Lower lobe of right lung (tissue), 2 donors: ENCODE data around the gene FAM107A. TPM values are rescaled to one million over a fixed set of nuclear protein-coding genes. Genes with fewer than 3 reads are reported as not detected.

ENCODE experiments used
- ATAC-seq, 2 donors: fragments of 200-7000 bp; cut with Tn5 transposase; one replicate each; pipeline ENCODE4 v1.9.1; 2020 to 2022; ENCODE audit warnings: mild to moderate bottlenecking in 2 of 2, moderate library complexity in 2 of 2
- DNase-seq: peaks from one replicate; pipeline ENCODE4 v3.0.0-alpha.2; 2020
- H3K27ac ChIP-seq: fragments of 200-600 bp; one replicate; pipeline ENCODE4 v1.8.0; 2022
- H3K27me3 ChIP-seq: fragments of 200-600 bp; one replicate; pipeline ENCODE4 v1.8.0; 2022; ENCODE audit warnings: low read depth
- H3K36me3 ChIP-seq: fragments of 200-600 bp; one replicate; pipeline ENCODE4 v1.8.0; 2022; ENCODE audit warnings: mild to moderate bottlenecking
- H3K4me1 ChIP-seq: fragments of 200-600 bp; one replicate; pipeline ENCODE4 v1.8.0; 2022
- H3K4me3 ChIP-seq: fragments of 200-600 bp; one replicate; pipeline ENCODE4 v1.8.0; 2022; ENCODE audit warnings: mild to moderate bottlenecking
- H3K9me3 ChIP-seq: fragments of 200-600 bp; one replicate; pipeline ENCODE4 v1.8.0; 2022
- CTCF ChIP-seq: fragments of 200-600 bp; IDR thresholded peaks from one replicate; pipeline ENCODE4 v1.8.0; 2022; ENCODE audit warnings: antibody characterized with exemption, mild to moderate bottlenecking
- intact Hi-C: fragments of 100-400 bp; cut with DNase I; formaldehyde crosslinking; loops from one replicate; pipeline ENCODE4 v1.11.0; 2022
- total RNA-seq: library from RNA; stranded (reverse); fragmentation: NEBNext Ultra II Directional; extraction: Animal tissue kit (Norgen Biotek cat#: 25700); gene quantifications from one replicate; pipeline ENCODE4 v1.2.1, GENCODE V29; 2021
- donor health status: DM: no; HTN: yes; CAD: no; lungs with severe emphysema.

The FAM107A gene
- total RNA-seq, 1 donor from 2014 or later, result 74.5 TPM

- Histone ChIP-seq H3K9me3 (no peaks in the 10 kb centered on the region), H3K27ac (no peak overlapping the region), H3K4me3 (no peak overlapping the region), H3K4me1 (no peaks in the 10 kb centered on the region), H3K27me3 (no peaks in the 10 kb centered on the region), H3K36me3 (no peaks in the 10 kb centered on the region)
- ATAC-seq (no peak), DNase-seq (no peak)
- no peak for TF ChIP-seq CTCF
- intact Hi-C loops, result no loop called here
These were observed 32.6 kb downstream of the FAM107A start for GRCh38 chr3:58544541-58544940.

- DNase-seq (no peak), ATAC-seq (no peak)
- Histone ChIP-seq H3K9me3 (no peaks in the 10 kb centered on the region), H3K4me3 (no peak overlapping the region), H3K36me3 (no peaks in the 10 kb centered on the region), H3K27me3 (no peaks in the 10 kb centered on the region), H3K4me1 (peaks cover 28% of the 10 kb centered on the region), H3K27ac (no peak overlapping the region)
- intact Hi-C loops, result no loop called here
- no peak for TF ChIP-seq CTCF
These were observed 36.9 kb downstream of the FAM107A start for GRCh38 chr3:58540176-58540858.

GRCh38 chr3:58539626-58540025, 37.6 kb downstream of the FAM107A start:
- H3K27ac ChIP-seq, result no peak overlapping the region
- DNase-seq (no peak), ATAC-seq (no peak)
- no peak for TF ChIP-seq CTCF
- no peaks in the 10 kb centered on the region for H3K27me3 ChIP-seq
- intact Hi-C loops, result no loop called here
- H3K36me3 ChIP-seq, result no peaks in the 10 kb centered on the region
- no peak overlapping the region for H3K4me3 ChIP-seq
- H3K4me1 ChIP-seq, result peaks cover 28% of the 10 kb centered on the region
- no peaks in the 10 kb centered on the region for H3K9me3 ChIP-seq

GRCh38 chr3:58537412-58538301, 39.5 kb downstream of the FAM107A start:
- no peaks in the 10 kb centered on the region for H3K9me3 ChIP-seq
- ATAC-seq (peak; percentile 65 to 81), DNase-seq (no peak)
- H3K4me1 ChIP-seq, result peaks cover 33% of the 10 kb centered on the region
- H3K36me3 ChIP-seq, result peaks cover 6% of the 10 kb centered on the region
- H3K4me3 ChIP-seq, result peak overlapping the region; percentile 50
- TF ChIP-seq CTCF, result no peak
- intact Hi-C loops, result no loop called here
- H3K27ac ChIP-seq, result peak overlapping the region; percentile 74
- no peaks in the 10 kb centered on the region for H3K27me3 ChIP-seq

GRCh38 chr3:58536501-58537411, 40.4 kb downstream of the FAM107A start, which contains the start of gene ACOX2:
ACOX2 (minus strand) TSS chr3:58537190; CDS start chr3:58535106, 2,084 bp downstream.
- Histone ChIP-seq H3K4me1 (peaks cover 36% of the 10 kb centered on the region), H3K27ac (peak within 1 kb of the TSS; percentile 74), H3K9me3 (no peaks in the 10 kb centered on the region), H3K27me3 (no peaks in the 10 kb centered on the region), H3K4me3 (peak within 1 kb of the TSS; percentile 50), H3K36me3 (peaks cover 6% of the 10 kb centered on the region)
- ATAC-seq (peak; percentile 93 to 95), DNase-seq (peak; percentile 83)
- intact Hi-C loops, result no loop called here
- TF ChIP-seq CTCF, result no peak
